Stimulated activated effector memory CD8-positive, alpha-beta T cell treated with anti-CD3 and anti-CD28 coated beads, Interleukin-12 subunit alpha, Interleukin-12 subunit beta, amount 100 ng/mL, for 72 hours (primary cell): ENCODE measurements around the gene RPS4Y1.
"Not testable (repeated sequence)": the region's sequence is repeated elsewhere in the genome, so short reads cannot be mapped to it uniquely, and the experiment has no call there.

Experiments used
- ATAC-seq: fragments of 150-1000 bp; cut with Tn5 transposase; 2 replicates; pipeline ENCODE4 v1.10.0; 2021
- DNase-seq, 2 donors: peaks; one replicate each; pipeline ENCODE4 v3.0.0; 2021 to 2022; ENCODE audit warnings: low spot score in 2 of 2
- H3K27ac Mint-ChIP-seq: one replicate; pipeline ENCODE4 v1.8.0; 2022; ENCODE audit warnings: mild to moderate bottlenecking, mixed read lengths
- H3K36me3 Mint-ChIP-seq: one replicate; pipeline ENCODE4 v1.8.0; 2022; ENCODE audit warnings: mild to moderate bottlenecking, mixed read lengths
- H3K4me1 Mint-ChIP-seq: one replicate; pipeline ENCODE4 v1.8.0; 2022; ENCODE audit warnings: mixed read lengths
- H3K4me3 Mint-ChIP-seq: one replicate; pipeline ENCODE4 v1.8.0; 2022; ENCODE audit warnings: mild to moderate bottlenecking, mixed read lengths
- H3K9me3 Mint-ChIP-seq: one replicate; pipeline ENCODE4 v1.8.0; 2022; ENCODE audit warnings: mixed read lengths

Gene RPS4Y1

GRCh38 chrY:2859782-2860181 lies 18.4 kb downstream of the RPS4Y1 start:
- no peak overlapping the region for H3K27ac Mint-ChIP-seq
- ATAC-seq (no peak), DNase-seq (no peak)
- H3K9me3 Mint-ChIP-seq = no peaks in the 10 kb centered on the region
- peaks cover 100% of the 10 kb centered on the region for H3K36me3 Mint-ChIP-seq
- H3K4me1 Mint-ChIP-seq = peaks cover 40% of the 10 kb centered on the region
- H3K4me3 Mint-ChIP-seq = no peak overlapping the region

- peaks cover 36% of the 10 kb centered on the region for H3K4me1 Mint-ChIP-seq
- H3K36me3 Mint-ChIP-seq = peaks cover 100% of the 10 kb centered on the region
- peak overlapping the region; percentile 54 for H3K27ac Mint-ChIP-seq
- ATAC-seq = no peak
- H3K9me3 Mint-ChIP-seq = no peaks in the 10 kb centered on the region
- no peak for DNase-seq
- no peak overlapping the region for H3K4me3 Mint-ChIP-seq
Observed at GRCh38 chrY:2860511-2860910, 19.1 kb downstream of the RPS4Y1 start.

- Mint-ChIP-seq H3K4me1 (no peaks in the 10 kb centered on the region), H3K27ac (no peak overlapping the region), H3K36me3 (peaks cover 73% of the 10 kb centered on the region), H3K9me3 (peaks cover 3% of the 10 kb centered on the region), H3K4me3 (no peak overlapping the region)
- DNase-seq (no peak), ATAC-seq (no peak)
Observed at GRCh38 chrY:2866581-2866980, 25.2 kb downstream of the RPS4Y1 start.

GRCh38 chrY:2867469-2867868 lies 26.1 kb downstream of the RPS4Y1 start:
- peak overlapping the region; percentile 70 for H3K27ac Mint-ChIP-seq
- DNase-seq (no peak), ATAC-seq (no peak)
- peaks cover 3% of the 10 kb centered on the region for H3K9me3 Mint-ChIP-seq
- H3K4me3 Mint-ChIP-seq = no peak overlapping the region
- no peaks in the 10 kb centered on the region for H3K4me1 Mint-ChIP-seq
- peaks cover 65% of the 10 kb centered on the region for H3K36me3 Mint-ChIP-seq

- DNase-seq = no peak
- H3K4me3 Mint-ChIP-seq = no peak overlapping the region
- peaks cover 3% of the 10 kb centered on the region for H3K9me3 Mint-ChIP-seq
- H3K27ac Mint-ChIP-seq = peak overlapping the region; percentile 70
- no peak for ATAC-seq
- H3K4me1 Mint-ChIP-seq = no peaks in the 10 kb centered on the region
- H3K36me3 Mint-ChIP-seq = peaks cover 58% of the 10 kb centered on the region
Observed at GRCh38 chrY:2868035-2868607, 26.7 kb downstream of the RPS4Y1 start.

GRCh38 chrY:2872234-2872633 lies 30.8 kb downstream of the RPS4Y1 start:
- DNase-seq, H3K27ac Mint-ChIP-seq, H3K9me3 Mint-ChIP-seq, ATAC-seq, H3K4me3 Mint-ChIP-seq, H3K4me1 Mint-ChIP-seq: not testable (repeated sequence)
- H3K36me3 Mint-ChIP-seq = peaks cover 17% of the 10 kb centered on the region

GRCh38 chrY:2874211-2874610 lies 32.8 kb downstream of the RPS4Y1 start:
- ATAC-seq (no peak), DNase-seq (no peak)
- no peak overlapping the region for H3K4me3 Mint-ChIP-seq
- peaks cover 3% of the 10 kb centered on the region for H3K9me3 Mint-ChIP-seq
- no peaks in the 10 kb centered on the region for H3K36me3 Mint-ChIP-seq
- no peaks in the 10 kb centered on the region for H3K4me1 Mint-ChIP-seq
- no peak overlapping the region for H3K27ac Mint-ChIP-seq

- H3K4me3 Mint-ChIP-seq = no peak overlapping the region
- H3K27ac Mint-ChIP-seq = no peak overlapping the region
- DNase-seq (no peak), ATAC-seq (no peak)
- peaks cover 18% of the 10 kb centered on the region for H3K4me1 Mint-ChIP-seq
- no peaks in the 10 kb centered on the region for H3K36me3 Mint-ChIP-seq
- no peaks in the 10 kb centered on the region for H3K9me3 Mint-ChIP-seq
Observed at GRCh38 chrY:2883561-2883960, 42.2 kb downstream of the RPS4Y1 start.

- DNase-seq = no peak
- Mint-ChIP-seq H3K36me3 (peaks cover 6% of the 10 kb centered on the region), H3K4me1 (peaks cover 20% of the 10 kb centered on the region), H3K9me3 (no peaks in the 10 kb centered on the region), H3K4me3 (no peak overlapping the region), H3K27ac (no peak overlapping the region)
- ATAC-seq = no peak
Observed at GRCh38 chrY:2885880-2886279, 44.5 kb downstream of the RPS4Y1 start.

- Mint-ChIP-seq H3K27ac (peak overlapping the region; percentile 94), H3K9me3 (no peaks in the 10 kb centered on the region), H3K36me3 (peaks cover 6% of the 10 kb centered on the region), H3K4me1 (peaks cover 20% of the 10 kb centered on the region), H3K4me3 (peak overlapping the region; percentile 63)
- ATAC-seq (peak; percentile 72), DNase-seq (peak in 1 of 2 donors; percentile 57)
Observed at GRCh38 chrY:2887386-2887785, 46.0 kb downstream of the RPS4Y1 start.

- DNase-seq (peak in 1 of 2 donors; percentile 70), ATAC-seq (peak; percentile 98)
- Mint-ChIP-seq H3K36me3 (peaks cover 6% of the 10 kb centered on the region), H3K9me3 (no peaks in the 10 kb centered on the region), H3K4me1 (peaks cover 20% of the 10 kb centered on the region), H3K4me3 (peak overlapping the region; percentile 63), H3K27ac (peak overlapping the region; percentile 94)
Observed at GRCh38 chrY:2887955-2888354, 46.6 kb downstream of the RPS4Y1 start.

- no peak for ATAC-seq
- H3K36me3 Mint-ChIP-seq = peaks cover 6% of the 10 kb centered on the region
- H3K27ac Mint-ChIP-seq = no peak overlapping the region
- no peak for DNase-seq
- H3K4me1 Mint-ChIP-seq = peaks cover 3% of the 10 kb centered on the region
- no peak overlapping the region for H3K4me3 Mint-ChIP-seq
- H3K9me3 Mint-ChIP-seq = no peaks in the 10 kb centered on the region
Observed at GRCh38 chrY:2893471-2893870, 52.1 kb downstream of the RPS4Y1 start.

GRCh38 chrY:2896050-2896449 lies 54.6 kb downstream of the RPS4Y1 start:
- no peak overlapping the region for H3K27ac Mint-ChIP-seq

GRCh38 chrY:2907356-2907755 lies 66.0 kb downstream of the RPS4Y1 start:
- ATAC-seq (no peak), DNase-seq (no peak)
- H3K4me3 Mint-ChIP-seq = no peak overlapping the region
- H3K4me1 Mint-ChIP-seq = no peaks in the 10 kb centered on the region
- H3K36me3 Mint-ChIP-seq = no peaks in the 10 kb centered on the region
- no peak overlapping the region for H3K27ac Mint-ChIP-seq
- H3K9me3 Mint-ChIP-seq = no peaks in the 10 kb centered on the region

More at GRCh38 chrY:2896050-2896449, 54.6 kb downstream of the RPS4Y1 start:
- no peaks in the 10 kb centered on the region for H3K4me1 Mint-ChIP-seq
- H3K4me3 Mint-ChIP-seq = no peak overlapping the region
- H3K36me3 Mint-ChIP-seq = no peaks in the 10 kb centered on the region
- no peak for ATAC-seq
- no peaks in the 10 kb centered on the region for H3K9me3 Mint-ChIP-seq
- DNase-seq = no peak

- ATAC-seq (peak; percentile 79), DNase-seq (no peak)
- Mint-ChIP-seq H3K36me3 (no peaks in the 10 kb centered on the region), H3K9me3 (no peaks in the 10 kb centered on the region), H3K27ac (peak overlapping the region; percentile 66), H3K4me1 (peaks cover 7% of the 10 kb centered on the region), H3K4me3 (no peak overlapping the region)
Observed at GRCh38 chrY:2913066-2913815, 71.8 kb downstream of the RPS4Y1 start.
